ENCODE measurements around the gene COL18A1. TPM values are rescaled to one million over a fixed set of nuclear protein-coding genes. Genes with fewer than 3 reads are reported as not detected.
A peak's percentile ranks its signal among the peaks of the same experiment; 100 is the strongest.
"Not testable (repeated sequence)": the region's sequence is repeated elsewhere in the genome, so short reads cannot be mapped to it uniquely, and the experiment has no call there.

The COL18A1 gene
- total and polyA plus RNA-seq, 5 donors from 2014 or later: 0.29 to 2.7 (median 1.3) TPM

GRCh38 chr21:45437844-45438243 lies 32.9 kb downstream of the COL18A1 start:
- H3K36me3 ChIP-seq (ENCODE audit: control insufficient read depth, insufficient read depth, low read length); H3K27me3 Mint-ChIP-seq; H3K27me3 ChIP-seq (ENCODE audit: control insufficient read depth, insufficient read depth, low read length); H3K4me3 Mint-ChIP-seq; ATAC-seq (ENCODE audit: low read depth in 2 of 2); H3K9me3 ChIP-seq (ENCODE audit: control insufficient read depth in 2 of 2, low read length in 2 of 2); H3K36me3 Mint-ChIP-seq; H3K27ac Mint-ChIP-seq; H3K4me1 ChIP-seq (ENCODE audit: control insufficient read depth, insufficient read depth, low read length, poor library complexity, severe bottlenecking); H3K4me3 ChIP-seq (ENCODE audit: low read depth, low read length); H3K27ac ChIP-seq (ENCODE audit: insufficient read depth, low read length, poor library complexity, severe bottlenecking); DNase-seq; H3K9me3 Mint-ChIP-seq: not testable (repeated sequence)
- H3K4me1 Mint-ChIP-seq: peaks cover 0 to 11% (median 0%) of the 10 kb centered on the region in 4 donors

GRCh38 chr21:45438391-45439145 lies 33.6 kb downstream of the COL18A1 start:
- H3K4me3 ChIP-seq (ENCODE audit: low read depth, low read length): peak overlapping the region; percentile 32
- Mint-ChIP-seq H3K9me3 (no peaks in the 10 kb centered on the region), H3K4me3 (peak overlapping the region in 2 of 4 donors; percentile 79 to 82), H3K27me3 (peaks cover 8% of the 10 kb centered on the region), H3K4me1 (peaks cover 0 to 11% (median 0%) of the 10 kb centered on the region in 4 donors), H3K36me3 (no peaks in the 10 kb centered on the region), H3K27ac (peak overlapping the region in 2 of 3 donors; percentile 32 to 89)
- H3K36me3 ChIP-seq (ENCODE audit: control insufficient read depth, insufficient read depth, low read length): no peaks in the 10 kb centered on the region
- ATAC-seq (ENCODE audit: low read depth in 2 of 2) (no peak), DNase-seq (no peak)
- no peaks in the 10 kb centered on the region for H3K27me3 ChIP-seq (ENCODE audit: control insufficient read depth, insufficient read depth, low read length)
- H3K27ac ChIP-seq (ENCODE audit: insufficient read depth, low read length, poor library complexity, severe bottlenecking): peak overlapping the region; percentile 73
- H3K4me1 ChIP-seq (ENCODE audit: control insufficient read depth, insufficient read depth, low read length, poor library complexity, severe bottlenecking): peaks cover 7% of the 10 kb centered on the region
- no peaks in the 10 kb centered on the region for H3K9me3 ChIP-seq (ENCODE audit: control insufficient read depth in 2 of 2, low read length in 2 of 2)

- H3K9me3 Mint-ChIP-seq: no peaks in the 10 kb centered on the region
- no peaks in the 10 kb centered on the region for H3K9me3 ChIP-seq (ENCODE audit: control insufficient read depth in 2 of 2, low read length in 2 of 2)
- ATAC-seq (ENCODE audit: low read depth in 2 of 2) (peak; percentile 78 to 83), DNase-seq (peak; percentile 68 to 87 (median 80))
- H3K36me3 Mint-ChIP-seq: no peaks in the 10 kb centered on the region
- H3K4me1 Mint-ChIP-seq: peaks cover 0 to 11% (median 0%) of the 10 kb centered on the region in 4 donors
- H3K27me3 Mint-ChIP-seq: peaks cover 8% of the 10 kb centered on the region
- peak overlapping the region; percentile 32 for H3K4me3 ChIP-seq (ENCODE audit: low read depth, low read length)
- peak overlapping the region; percentile 73 for H3K27ac ChIP-seq (ENCODE audit: insufficient read depth, low read length, poor library complexity, severe bottlenecking)
- H3K27ac Mint-ChIP-seq: peak overlapping the region; percentile 32 to 89 (median 32)
- peaks cover 7% of the 10 kb centered on the region for H3K4me1 ChIP-seq (ENCODE audit: control insufficient read depth, insufficient read depth, low read length, poor library complexity, severe bottlenecking)
- no peaks in the 10 kb centered on the region for H3K36me3 ChIP-seq (ENCODE audit: control insufficient read depth, insufficient read depth, low read length)
- no peaks in the 10 kb centered on the region for H3K27me3 ChIP-seq (ENCODE audit: control insufficient read depth, insufficient read depth, low read length)
- H3K4me3 Mint-ChIP-seq: peak overlapping the region; percentile 60 to 82 (median 76)
Observed at GRCh38 chr21:45439161-45439872, 34.4 kb downstream of the COL18A1 start.

GRCh38 chr21:45439901-45440461 lies 35.0 kb downstream of the COL18A1 start:
- no peaks in the 10 kb centered on the region for H3K27me3 ChIP-seq (ENCODE audit: control insufficient read depth, insufficient read depth, low read length)
- H3K27ac ChIP-seq (ENCODE audit: insufficient read depth, low read length, poor library complexity, severe bottlenecking): no peak overlapping the region
- peaks cover 0 to 11% (median 0%) of the 10 kb centered on the region in 4 donors for H3K4me1 Mint-ChIP-seq
- H3K27ac Mint-ChIP-seq: peak overlapping the region in 1 of 3 donors; percentile 60
- no peak overlapping the region for H3K4me3 ChIP-seq (ENCODE audit: low read depth, low read length)
- no peak overlapping the region for H3K4me3 Mint-ChIP-seq
- H3K4me1 ChIP-seq (ENCODE audit: control insufficient read depth, insufficient read depth, low read length, poor library complexity, severe bottlenecking): peaks cover 7% of the 10 kb centered on the region
- no peaks in the 10 kb centered on the region for H3K9me3 ChIP-seq (ENCODE audit: control insufficient read depth in 2 of 2, low read length in 2 of 2)
- H3K27me3 Mint-ChIP-seq: peaks cover 8% of the 10 kb centered on the region
- no peaks in the 10 kb centered on the region for H3K9me3 Mint-ChIP-seq
- no peak for DNase-seq
- H3K36me3 Mint-ChIP-seq: no peaks in the 10 kb centered on the region
- ATAC-seq (ENCODE audit: low read depth in 2 of 2): no peak
- no peaks in the 10 kb centered on the region for H3K36me3 ChIP-seq (ENCODE audit: control insufficient read depth, insufficient read depth, low read length)

GRCh38 chr21:45440736-45441350 lies 35.9 kb downstream of the COL18A1 start:
- H3K4me1 ChIP-seq (ENCODE audit: control insufficient read depth, insufficient read depth, low read length, poor library complexity, severe bottlenecking): peaks cover 7% of the 10 kb centered on the region
- DNase-seq (no peak), ATAC-seq (ENCODE audit: low read depth in 2 of 2) (no peak)
- no peaks in the 10 kb centered on the region for H3K9me3 ChIP-seq (ENCODE audit: control insufficient read depth in 2 of 2, low read length in 2 of 2)
- H3K27me3 Mint-ChIP-seq: peaks cover 8% of the 10 kb centered on the region
- no peak overlapping the region for H3K27ac Mint-ChIP-seq
- no peak overlapping the region for H3K27ac ChIP-seq (ENCODE audit: insufficient read depth, low read length, poor library complexity, severe bottlenecking)
- no peaks in the 10 kb centered on the region for H3K36me3 ChIP-seq (ENCODE audit: control insufficient read depth, insufficient read depth, low read length)
- H3K36me3 Mint-ChIP-seq: no peaks in the 10 kb centered on the region
- H3K27me3 ChIP-seq (ENCODE audit: control insufficient read depth, insufficient read depth, low read length): no peaks in the 10 kb centered on the region
- no peak overlapping the region for H3K4me3 Mint-ChIP-seq
- peaks cover 0 to 11% (median under 1%) of the 10 kb centered on the region in 4 donors for H3K4me1 Mint-ChIP-seq
- no peaks in the 10 kb centered on the region for H3K9me3 Mint-ChIP-seq
- H3K4me3 ChIP-seq (ENCODE audit: low read depth, low read length): no peak overlapping the region

- H3K9me3 ChIP-seq (ENCODE audit: control insufficient read depth in 2 of 2, low read length in 2 of 2): peaks cover 0 to under 1% of the 10 kb centered on the region in 2 experiments
- no peaks in the 10 kb centered on the region for H3K27me3 ChIP-seq (ENCODE audit: control insufficient read depth, insufficient read depth, low read length)
- no peak for DNase-seq
- peaks cover 0 to 6% (median 0%) of the 10 kb centered on the region in 7 donors for H3K9me3 Mint-ChIP-seq
- H3K4me3 Mint-ChIP-seq: no peak overlapping the region
- peaks cover 0 to 6% (median under 1%) of the 10 kb centered on the region in 4 donors for H3K4me1 Mint-ChIP-seq
- H3K4me1 ChIP-seq (ENCODE audit: control insufficient read depth, insufficient read depth, low read length, poor library complexity, severe bottlenecking): peaks cover 7% of the 10 kb centered on the region
- H3K27ac Mint-ChIP-seq: peak overlapping the region in 1 of 3 donors; percentile 25
- no peaks in the 10 kb centered on the region for H3K36me3 Mint-ChIP-seq
- ATAC-seq (ENCODE audit: low read depth in 2 of 2): no peak
- H3K36me3 ChIP-seq (ENCODE audit: control insufficient read depth, insufficient read depth, low read length): no peaks in the 10 kb centered on the region
- peaks cover 8% of the 10 kb centered on the region for H3K27me3 Mint-ChIP-seq
- H3K27ac ChIP-seq (ENCODE audit: insufficient read depth, low read length, poor library complexity, severe bottlenecking): no peak overlapping the region
- no peak overlapping the region for H3K4me3 ChIP-seq (ENCODE audit: low read depth, low read length)
Observed at GRCh38 chr21:45441431-45442255, 36.7 kb downstream of the COL18A1 start.

GRCh38 chr21:45442276-45442675 lies 37.3 kb downstream of the COL18A1 start:
- Histone ChIP-seq H3K9me3 (ENCODE audit: control insufficient read depth in 2 of 2, low read length in 2 of 2) (peaks cover 0 to 3% of the 10 kb centered on the region in 2 experiments), H3K4me1 (ENCODE audit: control insufficient read depth, insufficient read depth, low read length, poor library complexity, severe bottlenecking) (peaks cover 7% of the 10 kb centered on the region), H3K36me3 (ENCODE audit: control insufficient read depth, insufficient read depth, low read length) (no peaks in the 10 kb centered on the region), H3K27ac (ENCODE audit: insufficient read depth, low read length, poor library complexity, severe bottlenecking) (no peak overlapping the region), H3K4me3 (ENCODE audit: low read depth, low read length) (no peak overlapping the region), H3K27me3 (ENCODE audit: control insufficient read depth, insufficient read depth, low read length) (no peaks in the 10 kb centered on the region)
- Mint-ChIP-seq H3K4me1 (peaks cover 0 to 6% (median under 1%) of the 10 kb centered on the region in 4 donors), H3K9me3 (peaks cover 0 to 8% (median 0%) of the 10 kb centered on the region in 7 donors), H3K27me3 (peaks cover 8% of the 10 kb centered on the region), H3K4me3 (no peak overlapping the region), H3K36me3 (no peaks in the 10 kb centered on the region), H3K27ac (no peak overlapping the region)
- ATAC-seq (ENCODE audit: low read depth in 2 of 2) (no peak), DNase-seq (no peak)
